Globus pallidus (tissue), 1 donor: Measurements from ENCODE around the gene MAGOH.
A peak's percentile ranks its signal among the peaks of the same experiment; 100 is the strongest.
"Not testable (repeated sequence)": the region's sequence is repeated elsewhere in the genome, so short reads cannot be mapped to it uniquely, and the experiment has no call there.

Experiments
- DNase-seq: peaks from one replicate; pipeline ENCODE4 v3.0.0-alpha.2; 2015; ENCODE audit warnings: low spot score

Gene MAGOH

GRCh38 chr1:53186533-53186932 lies 51.8 kb downstream of the MAGOH start:
- no peak for DNase-seq

- not testable (repeated sequence) for DNase-seq
Observed at GRCh38 chr1:53185955-53186297, 52.4 kb downstream of the MAGOH start.

- DNase-seq = no peak
Observed at GRCh38 chr1:53183095-53183990, 55.0 kb downstream of the MAGOH start.

GRCh38 chr1:53182716-53183094 lies 55.6 kb downstream of the MAGOH start:
- no peak for DNase-seq

GRCh38 chr1:53182111-53182593 lies 56.2 kb downstream of the MAGOH start:
- peak; percentile 57 for DNase-seq

- DNase-seq = no peak
Observed at GRCh38 chr1:53180951-53181350, 57.4 kb downstream of the MAGOH start.

GRCh38 chr1:53180226-53180625 lies 58.1 kb downstream of the MAGOH start:
- DNase-seq = no peak
